T-helper 1 cell treated with Interleukin-12 subunit alpha and Interleukin-12 subunit beta and Interleukin-4 antibody, amounts not matched to agents 30 ng/mL and 1 ng/mL, for 36 hours (primary cell): ENCODE results near the gene POLR1B. TPM values are rescaled to one million over a fixed set of nuclear protein-coding genes. Genes with fewer than 3 reads are reported as not detected.
"Not testable (repeated sequence)": the region's sequence is repeated elsewhere in the genome, so short reads cannot be mapped to it uniquely, and the experiment has no call there.

ENCODE experiments used
- intact Hi-C: fragments of 100-400 bp; cut with micrococcal nuclease; formaldehyde crosslinking; loops from one replicate; pipeline ENCODE4 v1.15.1; 2024
- total RNA-seq: library from RNA; stranded (reverse); gene quantifications from 2 replicates; pipeline ENCODE4 v1.2.3, GENCODE V29; 2022

POLR1B gene
- total RNA-seq, 1 donor from 2014 or later = 42.3 TPM

GRCh38 chr2:112597537-112598322 is 55.5 kb downstream of the POLR1B start:
- intact Hi-C loops = no loop called here

GRCh38 chr2:112600634-112601033 is 58.4 kb downstream of the POLR1B start:
- intact Hi-C loops = loop anchor here (1.0 to 10.0 kb wide), 8 partner anchors 16 to 357 kb away; partner anchors contain the start of genes CHCHD5 and SLC20A1

DNA sequence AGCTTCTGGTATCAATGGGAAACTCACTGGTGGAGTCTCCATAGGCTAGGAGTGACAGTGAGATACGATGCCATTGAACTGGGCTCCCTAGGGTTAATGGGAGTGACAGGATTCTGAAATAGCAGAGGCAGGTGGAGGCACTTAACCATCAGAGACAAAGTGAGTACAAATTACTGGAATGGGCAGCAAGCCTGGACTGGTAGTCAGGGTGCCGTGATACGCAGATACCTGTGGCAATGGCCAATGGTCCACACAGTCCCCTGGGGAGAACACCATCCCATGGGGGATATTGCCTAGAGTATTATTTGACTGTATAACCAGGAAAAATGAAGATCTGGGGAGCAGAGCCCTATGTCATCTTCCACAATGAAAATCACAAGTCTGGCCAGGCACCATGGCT is 59.5 kb downstream of the POLR1B start:
- intact Hi-C loops = loop anchor here (2.0 to 10.0 kb wide), 3 partner anchors 283 to 356 kb away; no protein-coding TSS in a partner anchor

- intact Hi-C loops = loop anchor here (5.0 to 10.0 kb wide), 2 partner anchors 282 to 354 kb away; no protein-coding TSS in a partner anchor
Observed at GRCh38 chr2:112602917-112603316, 60.7 kb downstream of the POLR1B start.

GRCh38 chr2:112603731-112604130 is 61.5 kb downstream of the POLR1B start:
- intact Hi-C loops = loop anchor here (5.0 to 10.0 kb wide), 2 partner anchors 281 to 354 kb away; no protein-coding TSS in a partner anchor

DNA sequence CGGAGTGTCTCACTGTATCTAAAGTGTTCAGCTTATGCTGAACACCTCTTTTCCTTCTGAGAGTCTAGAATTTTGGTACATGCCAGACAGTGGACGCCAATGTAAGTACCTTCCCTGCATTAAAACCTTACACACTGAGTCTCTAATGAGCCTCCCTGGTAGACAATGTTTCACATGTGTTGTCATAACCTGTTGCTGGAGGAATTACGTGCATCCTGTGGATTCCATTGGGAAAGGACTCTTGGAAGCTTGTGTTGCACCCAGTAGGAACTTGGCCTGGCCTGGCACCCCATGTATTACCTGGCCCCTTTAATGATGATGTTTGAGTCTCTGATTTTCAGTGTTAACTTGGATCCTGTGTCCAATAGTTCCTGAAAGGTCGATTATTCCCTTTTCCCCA is 62.7 kb downstream of the POLR1B start:
- intact Hi-C loops = loop anchor here (5.0 to 10.0 kb wide), 2 partner anchors 280 to 352 kb away; no protein-coding TSS in a partner anchor

DNA sequence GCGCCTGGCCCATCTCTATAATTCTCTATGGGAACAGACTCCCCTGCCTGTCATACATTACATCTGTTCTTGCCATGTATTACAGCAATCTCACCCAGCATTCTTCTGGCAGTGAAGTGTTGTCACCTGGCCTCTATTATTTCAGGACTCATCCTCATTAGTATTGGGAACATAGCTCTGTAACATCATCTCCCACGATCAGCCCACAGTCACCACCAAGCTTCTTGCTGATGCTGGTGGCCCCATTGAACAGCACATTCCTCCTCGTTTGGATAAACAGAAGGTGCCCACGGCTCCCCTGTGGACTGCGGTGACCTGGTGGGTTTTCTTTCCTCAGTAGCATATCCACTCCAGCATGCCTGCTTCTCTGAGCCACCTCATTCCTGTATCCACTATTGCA is 63.7 kb downstream of the POLR1B start:
- intact Hi-C loops = loop anchor here (10.0 kb wide), 1 partner anchor 279 kb away; no protein-coding TSS in a partner anchor

- intact Hi-C loops = loop anchor here (10.0 kb wide), 1 partner anchor 278 kb away; no protein-coding TSS in a partner anchor
Observed at GRCh38 chr2:112606547-112606946, 64.3 kb downstream of the POLR1B start.

GRCh38 chr2:112607680-112608438 is 65.6 kb downstream of the POLR1B start:
- intact Hi-C loops = loop anchor here (10.0 kb wide), 1 partner anchor 277 kb away; no protein-coding TSS in a partner anchor

DNA sequence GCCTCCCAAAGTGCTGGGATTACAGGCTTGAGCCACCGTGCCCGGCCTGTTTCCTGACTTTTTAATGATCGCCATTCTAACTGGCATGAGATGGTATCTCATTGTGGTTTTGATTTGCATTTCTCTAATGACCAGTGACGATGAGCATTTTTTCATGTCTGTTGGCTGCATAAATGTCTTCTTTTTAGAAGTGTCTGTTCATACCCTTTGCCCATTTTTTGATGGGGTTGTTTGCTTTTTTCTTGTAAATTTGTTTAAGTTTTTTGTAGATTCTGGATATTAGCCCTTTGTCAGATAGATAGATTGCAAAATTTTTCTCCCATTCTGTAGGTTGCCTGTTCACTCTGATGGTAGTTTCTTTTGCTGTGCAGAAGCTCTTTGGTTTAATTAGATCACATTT is 67.1 kb downstream of the POLR1B start:
- intact Hi-C loops = loop anchor here (10.0 kb wide), 1 partner anchor 275 kb away; no protein-coding TSS in a partner anchor

DNA sequence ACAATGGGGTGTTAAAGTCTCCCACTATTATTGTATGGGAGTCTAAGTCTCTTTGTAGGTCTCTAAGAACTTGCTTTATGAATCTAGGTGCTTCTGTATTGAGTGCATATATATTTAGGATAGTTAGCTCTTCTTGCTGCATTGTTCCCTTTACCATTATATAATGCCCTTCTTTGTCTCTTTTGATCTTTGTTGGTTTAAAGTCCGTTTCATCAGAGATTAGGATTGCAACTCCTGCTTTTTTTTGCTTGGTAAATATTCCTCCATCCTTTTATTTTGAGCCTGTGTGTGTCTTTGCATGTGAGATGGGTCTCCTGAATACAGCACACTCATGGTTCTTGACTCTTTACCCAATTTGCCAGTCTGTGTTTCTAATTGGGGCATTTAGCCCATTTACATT is 70.0 kb downstream of the POLR1B start:
- intact Hi-C loops = not testable (repeated sequence)

- intact Hi-C loops = no loop called here
Observed at GRCh38 chr2:112614201-112614840, 72.1 kb downstream of the POLR1B start.

DNA sequence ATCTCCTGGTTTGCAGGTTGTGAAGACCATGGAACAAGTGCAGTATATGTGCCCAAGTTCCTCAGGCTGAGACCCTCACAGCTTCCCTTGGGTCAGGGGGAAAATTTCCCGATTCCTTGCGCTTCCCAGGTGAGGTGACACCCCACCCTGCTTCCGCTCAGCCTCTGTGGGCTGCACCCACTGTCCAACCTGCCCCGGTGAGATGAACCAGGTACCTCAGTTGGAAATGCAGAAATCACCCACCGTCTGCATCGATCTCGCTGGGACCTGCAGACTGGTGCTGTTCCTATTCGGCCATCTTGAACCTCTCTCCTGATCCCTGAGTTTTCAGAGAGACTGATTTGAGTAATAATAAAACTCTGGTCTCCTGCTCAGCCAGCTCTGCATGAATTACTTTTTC is 72.8 kb downstream of the POLR1B start:
- intact Hi-C loops = no loop called here

GRCh38 chr2:112615798-112616197 is 73.5 kb downstream of the POLR1B start:
- intact Hi-C loops = not testable (repeated sequence)

- intact Hi-C loops = no loop called here
Observed at GRCh38 chr2:112618383-112618782, 76.1 kb downstream of the POLR1B start.

DNA sequence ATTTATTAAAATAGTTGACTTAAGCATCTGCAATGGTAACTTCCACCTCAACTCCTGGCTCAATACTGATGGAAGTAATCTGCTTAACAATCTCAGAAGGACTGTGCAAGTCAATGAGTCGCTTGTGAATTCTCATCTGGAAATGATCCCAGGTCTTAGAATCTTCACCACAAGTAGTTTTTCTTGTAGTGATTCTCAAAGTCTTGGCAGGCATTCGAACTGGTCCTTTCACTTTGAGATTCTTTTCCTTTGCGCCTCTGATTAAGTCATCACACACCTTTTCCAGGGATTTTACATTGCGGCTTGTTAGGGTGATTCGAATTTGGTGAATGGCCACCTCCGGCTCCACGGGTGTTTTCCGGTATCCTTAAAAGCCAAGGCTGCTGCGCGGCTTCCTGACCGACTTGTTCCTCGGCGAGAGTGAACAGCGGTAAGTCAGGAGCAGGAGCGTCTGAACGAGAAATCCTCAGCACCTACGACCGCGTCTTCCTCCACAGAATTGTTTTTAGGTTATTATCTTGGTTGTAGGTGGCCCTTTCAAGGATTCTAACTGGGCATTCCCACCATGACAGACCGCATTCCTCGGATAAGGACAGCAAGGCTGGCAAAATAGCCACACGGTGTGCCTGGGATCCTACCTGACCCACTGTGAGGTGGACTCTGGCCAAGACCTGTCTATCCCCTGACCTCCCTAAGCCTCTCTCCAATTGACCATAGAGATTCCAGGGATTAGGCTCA is 79.7 kb downstream of the POLR1B start:
- intact Hi-C loops = no loop called here

GRCh38 chr2:112622528-112622849 is 80.2 kb downstream of the POLR1B start:
- intact Hi-C loops = no loop called here

DNA sequence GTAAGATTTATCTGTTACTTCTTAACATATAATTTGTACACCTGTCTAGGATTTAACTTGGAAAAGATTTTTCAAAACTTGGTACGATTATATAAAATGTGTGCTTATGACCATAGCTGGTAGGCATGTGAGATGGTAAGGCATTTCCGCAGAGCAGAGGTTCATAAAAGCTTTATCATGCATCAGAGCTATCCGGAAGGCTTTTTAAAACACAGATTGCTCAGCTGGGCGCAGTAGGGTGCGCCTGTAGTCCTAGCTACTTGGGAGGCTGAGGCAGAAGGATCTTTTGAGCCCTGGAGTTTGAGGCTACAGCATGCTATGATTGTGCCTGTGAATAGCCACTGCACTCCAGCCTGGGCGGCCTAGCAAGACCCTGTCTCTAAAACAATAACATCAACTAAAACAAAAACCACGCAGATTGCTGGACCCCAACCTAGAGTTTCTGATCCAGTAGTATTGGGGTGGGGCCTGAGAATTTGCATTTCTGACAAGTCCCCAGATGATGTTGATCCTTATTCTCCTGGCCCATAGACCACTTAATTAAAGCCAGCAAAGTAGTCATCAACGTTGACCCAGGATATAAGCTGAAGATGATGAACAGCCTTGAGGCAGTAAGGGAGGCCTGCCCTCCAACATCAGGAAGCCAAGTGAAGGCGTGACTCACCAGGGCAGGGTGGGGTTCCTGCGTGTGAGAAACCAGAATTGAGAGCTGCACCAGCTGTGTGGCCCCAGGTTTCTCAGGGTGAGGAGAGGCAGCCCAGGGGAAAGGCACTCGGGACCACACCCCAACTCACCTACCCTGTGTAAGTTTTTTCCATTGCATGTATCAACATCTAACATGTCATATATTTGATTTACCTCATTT is 81.9 kb downstream of the POLR1B start:
- intact Hi-C loops = loop anchor here (1.0 to 2.0 kb wide), 2 partner anchors 24 to 143 kb away; no protein-coding TSS in a partner anchor

- intact Hi-C loops = loop anchor here (1.0 to 5.0 kb wide), 6 partner anchors 20 to 372 kb away; partner anchors contain the start of genes CHCHD5 and SLC20A1
Observed at GRCh38 chr2:112625474-112626114, 83.3 kb downstream of the POLR1B start.
